ENCODE results near the gene AOX1. TPM values are rescaled to one million over a fixed set of nuclear protein-coding genes. Genes with fewer than 3 reads are reported as not detected.
A peak's percentile ranks its signal among the peaks of the same experiment; 100 is the strongest.
"Not testable (repeated sequence)": the region's sequence is repeated elsewhere in the genome, so short reads cannot be mapped to it uniquely, and the experiment has no call there.

The AOX1 gene
- total RNA-seq, 1 experiment from 2014 or later, result 27.5 TPM

DNA sequence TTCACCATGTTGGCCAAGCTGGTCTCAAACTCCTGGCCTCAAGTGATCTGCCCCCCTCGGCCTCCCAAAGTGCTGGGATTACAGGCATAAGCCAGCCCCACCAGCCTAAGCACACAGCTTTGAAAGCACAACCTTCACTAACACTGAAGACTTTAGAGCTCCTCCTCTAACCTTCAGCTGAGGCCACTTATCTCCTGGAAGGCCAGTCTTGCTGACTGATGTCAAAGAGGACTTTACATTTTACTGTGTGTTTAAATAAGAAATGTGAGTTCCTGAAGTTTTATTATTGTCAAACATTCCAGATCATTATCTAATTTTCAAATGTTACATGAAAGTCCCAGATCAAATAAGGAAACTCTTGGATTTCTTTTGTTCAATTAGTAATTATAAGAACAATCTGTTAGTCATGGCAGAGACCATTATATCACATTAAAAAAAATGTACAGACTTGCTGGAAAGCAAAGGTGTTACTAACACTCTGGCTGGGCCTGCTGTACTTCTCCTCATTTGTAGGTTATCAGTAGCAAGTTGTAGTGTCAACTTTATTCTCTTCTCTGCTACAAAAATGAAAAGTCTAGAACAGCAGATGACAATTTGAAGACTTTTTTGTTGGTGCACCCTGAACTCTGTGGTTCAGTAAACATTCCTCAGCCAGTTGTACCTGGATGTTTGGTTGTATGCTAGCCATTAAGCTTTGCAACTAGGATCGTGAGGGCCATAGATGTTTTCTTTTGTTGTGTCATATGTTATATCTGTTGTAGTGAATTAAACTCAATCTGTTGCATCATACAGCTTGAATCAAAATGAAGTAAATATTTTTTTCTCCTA, 80.0 kb downstream of the AOX1 start:
- no peak for DNase-seq (ENCODE audit: low read depth)

DNA sequence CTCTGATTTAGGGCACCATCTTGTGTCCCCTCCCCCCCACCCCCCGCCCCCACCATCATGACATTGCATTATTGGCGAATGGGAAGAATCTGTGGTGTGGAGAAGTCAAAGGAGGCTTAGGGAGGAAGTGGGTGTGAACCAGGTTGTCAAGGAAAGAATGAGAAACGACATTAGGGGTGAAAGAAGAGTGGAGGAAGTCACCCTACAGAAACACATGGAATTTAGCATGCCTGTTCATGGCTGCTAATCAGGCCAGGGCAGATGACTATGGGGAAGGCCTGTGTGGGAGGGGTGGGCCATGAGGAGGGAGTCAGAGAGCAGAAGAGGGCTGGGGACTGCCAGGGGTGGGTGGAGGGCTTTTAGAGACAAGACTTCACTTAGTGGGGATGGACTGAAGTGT, 81.6 kb downstream of the AOX1 start:
- DNase-seq (ENCODE audit: low read depth), result no peak

DNA sequence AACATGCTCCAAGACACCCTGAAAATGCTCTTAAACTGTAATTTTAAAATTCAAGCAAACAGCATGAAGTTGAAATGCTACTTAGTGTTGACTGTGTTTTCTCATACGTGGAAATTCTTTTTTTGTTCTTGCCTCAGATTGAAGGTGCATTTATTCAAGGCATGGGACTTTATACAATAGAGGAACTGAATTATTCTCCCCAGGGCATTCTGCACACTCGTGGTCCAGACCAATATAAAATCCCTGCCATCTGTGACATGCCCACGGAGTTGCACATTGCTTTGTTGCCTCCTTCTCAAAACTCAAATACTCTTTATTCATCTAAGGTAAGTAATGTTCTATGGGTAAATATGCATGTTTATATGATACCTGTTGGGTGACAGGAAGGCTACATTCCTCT, 82.7 kb downstream of the AOX1 start:
- DNase-seq (ENCODE audit: low read depth), result no peak

DNA sequence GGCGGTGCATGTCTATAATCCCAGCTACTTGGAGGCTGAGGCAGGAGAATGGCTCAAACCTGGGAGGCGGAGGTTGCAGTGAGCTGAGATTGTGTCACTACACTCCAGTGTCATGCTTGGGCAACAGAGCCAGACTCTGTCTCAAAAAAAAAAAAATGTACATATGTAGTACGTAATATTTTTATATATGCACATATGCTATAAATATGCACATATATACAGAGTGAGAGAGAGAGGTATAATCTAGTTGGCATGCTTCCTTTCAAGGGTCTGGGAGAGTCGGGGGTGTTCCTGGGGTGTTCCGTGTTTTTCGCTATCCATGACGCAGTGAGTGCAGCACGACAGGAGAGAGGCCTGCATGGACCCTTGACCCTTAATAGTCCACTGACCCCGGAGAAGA, 83.5 kb downstream of the AOX1 start:
- DNase-seq (ENCODE audit: low read depth), result no peak

DNA sequence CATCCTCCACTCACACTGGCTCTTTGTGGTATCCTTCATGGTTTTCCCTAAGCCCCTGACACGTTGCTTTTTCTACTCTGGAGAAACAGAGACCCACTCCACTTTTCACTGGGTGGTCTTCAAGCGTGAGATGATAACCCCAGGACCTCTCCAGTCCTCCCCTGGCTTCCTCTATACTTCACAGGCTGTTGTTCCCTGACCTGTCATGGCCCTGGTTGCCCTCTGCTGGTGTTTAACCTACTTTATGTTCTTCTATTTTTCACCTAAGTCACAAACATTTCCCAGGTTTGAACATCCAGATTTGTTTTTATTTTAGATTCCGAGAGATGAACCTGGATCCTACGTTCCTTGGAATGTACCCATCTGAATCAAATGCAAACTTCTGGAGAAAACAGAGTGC, 84.5 kb downstream of the AOX1 start:
- DNase-seq (ENCODE audit: low read depth), result no peak

DNA sequence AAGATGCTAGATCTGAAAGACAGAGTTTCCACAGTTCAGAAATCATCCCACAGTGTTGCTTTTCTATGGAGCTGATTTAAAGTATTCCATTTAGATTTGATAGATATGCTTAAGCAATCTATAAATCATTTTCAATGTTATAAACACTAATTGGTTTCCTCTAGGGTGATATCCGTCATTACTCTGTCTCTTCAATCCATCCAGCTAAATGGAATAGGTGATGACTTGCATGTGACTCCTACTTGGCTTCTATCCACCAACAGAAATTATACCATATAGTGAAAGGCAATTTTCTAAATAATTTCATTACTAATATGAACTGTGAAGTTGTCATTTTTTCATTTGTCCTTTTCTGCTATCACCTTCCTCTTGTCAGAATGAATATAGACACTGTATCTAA, 84.9 kb downstream of the AOX1 start:
- no peak for DNase-seq (ENCODE audit: low read depth)

DNA sequence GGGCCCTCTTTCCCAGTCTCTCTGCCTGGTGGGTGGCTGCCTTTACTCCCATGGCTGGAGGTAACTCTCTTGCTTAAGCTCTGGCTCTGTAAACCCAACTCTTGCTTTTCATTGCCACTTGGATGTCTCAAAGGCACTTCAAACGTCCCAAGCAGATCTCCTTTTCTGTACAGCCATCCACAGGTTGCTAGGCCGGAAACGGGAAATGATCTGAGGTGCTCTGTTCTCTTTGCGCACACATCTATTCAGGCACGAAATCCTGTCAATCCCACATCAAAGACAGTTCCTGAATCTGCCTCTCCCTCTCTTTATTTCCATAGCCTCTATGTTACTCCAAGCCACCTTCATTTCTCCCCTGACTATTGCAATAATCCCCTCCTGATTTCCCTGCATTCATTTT, 87.4 kb downstream of the AOX1 start:
- no peak for DNase-seq (ENCODE audit: low read depth)

DNA sequence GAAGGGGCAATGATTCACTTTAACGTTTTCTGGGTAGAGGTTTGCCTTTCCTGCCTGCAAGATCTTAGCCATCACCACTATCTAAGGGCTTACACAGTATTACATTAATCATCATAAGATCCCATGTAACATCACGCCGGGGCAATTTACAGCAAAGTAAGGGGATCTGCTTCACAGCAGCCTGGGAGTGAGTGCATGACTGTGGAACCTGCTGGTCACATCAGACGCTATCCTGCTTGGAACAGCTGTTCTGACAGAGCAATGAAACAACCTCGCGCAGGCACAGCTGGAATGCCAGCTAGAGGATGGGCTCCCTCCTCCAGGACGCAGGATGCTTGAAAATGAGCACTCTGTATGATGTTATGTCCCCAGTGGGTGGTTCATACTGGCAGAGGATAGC, 89.0 kb downstream of the AOX1 start:
- no peak for DNase-seq (ENCODE audit: low read depth)

DNA sequence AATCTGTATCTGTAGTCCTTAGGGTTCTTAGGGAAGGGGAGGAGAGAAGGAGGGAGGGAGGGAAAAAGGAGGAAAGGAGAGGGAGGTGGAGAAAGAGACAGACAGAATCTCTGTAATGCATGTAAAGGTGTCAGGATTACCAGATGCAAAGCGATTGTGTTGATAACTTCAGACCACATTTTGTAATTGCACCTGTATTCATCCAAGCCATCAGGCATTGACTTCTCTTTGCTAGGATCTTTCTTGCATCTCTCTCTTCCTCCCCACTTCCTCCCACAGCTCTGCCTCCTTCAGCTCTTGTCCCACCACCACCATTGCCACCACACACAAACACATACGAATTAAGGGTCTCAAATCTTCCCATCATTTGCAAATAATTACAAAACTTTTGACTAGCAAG, 91.4 kb downstream of the AOX1 start:
- DNase-seq (ENCODE audit: low read depth), result no peak

DNA sequence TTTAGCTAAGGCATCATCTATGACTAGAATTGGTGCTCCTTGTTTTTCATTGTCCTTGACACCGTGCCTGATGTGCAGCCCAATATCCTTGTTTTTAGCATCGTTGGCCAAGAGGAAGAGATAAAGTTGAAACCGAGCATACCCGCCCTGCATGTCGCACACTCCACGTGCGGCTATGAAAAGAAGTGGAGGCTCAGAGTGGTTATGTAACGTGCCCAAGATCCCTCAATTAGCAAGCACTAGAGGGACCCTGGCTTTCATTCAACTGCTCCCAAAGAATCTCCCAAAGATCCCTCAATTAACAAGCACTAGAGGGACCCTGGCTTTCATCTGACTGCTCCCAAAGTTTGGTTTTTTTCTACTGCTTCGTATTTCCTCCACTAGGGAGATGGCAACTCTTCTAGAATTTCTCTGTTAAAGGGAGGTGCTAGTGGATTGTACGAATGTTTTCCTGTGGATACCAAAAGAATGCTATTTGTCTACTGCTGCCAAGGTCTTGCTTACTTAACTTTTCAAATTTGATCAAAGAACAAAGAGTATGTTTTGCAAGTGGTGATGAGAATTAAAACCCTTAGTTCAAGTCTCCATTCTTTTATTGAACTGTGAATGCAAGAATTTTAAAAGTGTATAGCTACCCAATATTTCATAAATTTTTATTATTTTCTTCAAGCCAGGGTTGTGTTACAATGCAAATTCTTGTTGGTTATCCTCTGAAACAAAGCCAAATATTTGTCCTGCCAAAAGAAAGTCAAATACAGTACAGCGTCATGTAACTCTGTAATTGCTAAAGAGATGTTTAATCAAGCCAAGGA, 92.1 kb downstream of the AOX1 start:
- DNase-seq (ENCODE audit: low read depth), result no peak

DNA sequence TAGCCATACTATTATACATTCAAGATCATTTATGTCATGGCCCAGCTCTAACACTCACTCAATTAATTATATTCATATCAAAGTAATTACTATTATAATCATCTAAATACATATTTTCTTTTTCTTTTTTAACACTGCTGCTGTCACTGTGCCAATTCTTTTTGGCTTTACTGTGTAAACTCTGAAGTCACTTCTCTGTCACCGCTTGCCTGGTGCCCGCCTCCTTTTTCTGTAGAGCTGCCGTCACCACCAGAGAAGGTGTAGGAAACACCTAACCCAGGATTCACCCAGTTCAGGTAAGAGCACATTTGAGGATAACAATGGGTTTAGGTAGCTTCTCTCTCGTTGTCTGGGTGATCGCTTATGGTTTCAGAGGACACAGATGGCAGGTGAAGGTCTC, 93.3 kb downstream of the AOX1 start:
- DNase-seq (ENCODE audit: low read depth), result no peak

DNA sequence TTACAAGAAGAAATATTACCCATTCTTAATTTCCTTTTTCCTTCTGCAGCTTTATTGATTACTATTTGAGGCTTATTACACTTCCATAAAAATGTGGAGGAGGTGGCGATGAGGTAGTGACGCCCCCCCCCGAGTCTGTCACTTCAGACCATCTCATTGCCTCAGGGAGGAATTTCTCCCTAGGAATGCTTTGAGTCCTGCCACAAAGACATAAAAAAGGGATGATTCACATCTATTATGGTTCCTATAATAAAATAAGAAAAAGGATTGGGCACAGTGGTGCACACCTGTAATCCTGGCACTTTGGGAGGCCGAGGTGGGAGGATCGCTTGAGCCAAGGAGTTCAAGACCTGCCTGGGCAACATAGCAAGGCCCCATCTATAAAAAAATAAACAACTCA, 93.7 kb downstream of the AOX1 start:
- DNase-seq (ENCODE audit: low read depth), result peak; percentile 21

DNA sequence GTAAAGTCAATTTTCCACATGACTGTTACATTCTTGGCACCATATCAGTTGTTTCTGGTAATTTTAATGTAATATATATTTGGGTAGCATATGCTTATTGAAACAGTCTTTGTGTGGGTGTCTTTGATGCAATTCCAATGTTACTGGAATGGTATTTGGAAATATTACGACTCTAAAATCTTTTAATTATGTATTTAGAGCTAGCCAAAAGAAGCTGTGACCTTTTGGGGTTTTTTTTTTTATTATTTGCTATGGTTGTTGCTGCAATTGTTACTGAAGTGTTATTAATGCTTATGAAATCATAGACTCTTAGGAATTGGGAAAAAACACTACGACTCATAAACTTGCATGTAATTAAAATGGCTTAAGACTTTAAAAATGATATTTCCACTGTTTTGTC, 95.9 kb downstream of the AOX1 start:
- DNase-seq (ENCODE audit: low read depth), result no peak

DNA sequence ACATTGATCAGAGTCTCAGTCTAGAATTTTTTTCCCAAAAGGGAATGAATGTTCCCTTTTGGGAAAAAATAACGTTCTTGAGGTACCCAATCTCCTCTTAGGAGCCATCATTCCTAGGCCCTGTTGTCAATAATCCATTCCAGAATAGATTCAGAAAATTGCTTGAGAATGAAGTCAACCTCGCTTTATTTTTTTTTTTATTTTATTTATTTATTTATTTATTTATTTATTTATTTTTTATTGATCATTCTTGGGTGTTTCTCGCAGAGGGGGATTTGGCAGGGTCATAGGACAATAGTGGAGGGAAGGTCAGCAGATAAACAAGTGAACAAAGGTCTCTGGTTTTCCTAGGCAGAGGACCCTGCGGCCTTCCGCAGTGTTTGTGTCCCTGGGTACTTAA, 96.6 kb downstream of the AOX1 start:
- DNase-seq (ENCODE audit: low read depth), result not testable (repeated sequence)

DNA sequence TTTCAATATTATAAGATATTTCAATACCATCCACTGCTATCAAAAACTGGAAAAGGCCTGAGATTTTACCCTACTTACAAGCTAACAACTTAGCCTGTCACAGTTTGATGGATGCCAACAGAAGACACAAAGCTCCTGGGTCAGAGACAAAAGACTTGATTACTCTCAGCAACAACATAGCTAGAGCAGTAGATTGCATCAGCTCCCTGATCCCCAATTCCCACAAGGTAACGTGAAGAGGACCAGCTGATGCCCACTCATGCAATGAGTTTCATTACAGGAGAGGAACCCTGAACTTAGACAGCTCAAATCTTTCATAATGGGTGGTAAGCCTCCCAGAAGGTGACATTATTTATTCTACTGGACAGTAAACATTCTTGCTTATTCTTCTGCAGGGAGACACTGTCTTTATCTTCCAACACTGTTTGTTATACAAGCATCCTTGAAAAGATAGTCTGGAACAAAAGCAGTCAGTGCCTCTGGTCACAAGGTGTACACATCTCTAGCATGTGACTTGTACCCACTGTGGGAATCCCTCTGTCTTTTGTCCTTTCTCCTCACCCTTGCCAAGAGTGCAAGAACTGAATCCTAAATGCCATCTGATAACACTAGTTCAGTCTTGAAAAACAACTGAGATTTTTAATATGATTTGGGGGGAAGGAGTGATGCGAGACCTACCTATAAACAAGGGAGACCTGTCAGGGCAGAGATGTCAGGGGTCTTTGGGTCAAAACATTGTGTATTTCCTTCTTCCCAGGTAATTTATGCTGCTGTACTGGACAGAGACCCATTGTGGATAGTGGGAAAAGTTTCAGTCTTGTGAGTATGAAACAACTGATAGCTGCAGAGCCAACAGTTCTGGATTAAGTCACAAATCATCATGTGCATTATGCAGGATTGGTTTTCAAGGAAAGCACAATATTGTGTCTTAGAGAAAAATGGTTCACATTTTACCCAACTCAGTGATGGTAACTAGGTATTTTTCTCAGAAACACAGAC, 102.4 kb downstream of the AOX1 start:
- no peak for DNase-seq (ENCODE audit: low read depth)

DNA sequence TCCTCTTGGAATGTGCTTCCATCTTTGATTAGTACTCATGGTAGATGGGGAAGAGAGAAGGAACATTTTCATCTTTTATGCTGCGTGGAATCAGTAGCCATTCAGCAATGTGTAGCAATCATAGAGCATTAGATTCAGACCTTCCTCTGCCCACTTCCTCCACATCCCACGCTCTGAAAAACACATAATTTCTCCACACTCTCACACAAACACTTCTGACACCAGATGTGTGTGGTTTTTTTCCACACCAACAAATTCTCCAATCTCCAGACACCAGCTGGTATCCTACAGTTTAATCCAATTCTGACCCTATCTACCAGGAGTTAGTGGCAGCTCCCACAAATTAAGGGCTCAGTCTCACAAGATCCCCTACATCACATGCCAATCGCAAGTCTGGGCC, 103.3 kb downstream of the AOX1 start:
- no peak for DNase-seq (ENCODE audit: low read depth)

DNA sequence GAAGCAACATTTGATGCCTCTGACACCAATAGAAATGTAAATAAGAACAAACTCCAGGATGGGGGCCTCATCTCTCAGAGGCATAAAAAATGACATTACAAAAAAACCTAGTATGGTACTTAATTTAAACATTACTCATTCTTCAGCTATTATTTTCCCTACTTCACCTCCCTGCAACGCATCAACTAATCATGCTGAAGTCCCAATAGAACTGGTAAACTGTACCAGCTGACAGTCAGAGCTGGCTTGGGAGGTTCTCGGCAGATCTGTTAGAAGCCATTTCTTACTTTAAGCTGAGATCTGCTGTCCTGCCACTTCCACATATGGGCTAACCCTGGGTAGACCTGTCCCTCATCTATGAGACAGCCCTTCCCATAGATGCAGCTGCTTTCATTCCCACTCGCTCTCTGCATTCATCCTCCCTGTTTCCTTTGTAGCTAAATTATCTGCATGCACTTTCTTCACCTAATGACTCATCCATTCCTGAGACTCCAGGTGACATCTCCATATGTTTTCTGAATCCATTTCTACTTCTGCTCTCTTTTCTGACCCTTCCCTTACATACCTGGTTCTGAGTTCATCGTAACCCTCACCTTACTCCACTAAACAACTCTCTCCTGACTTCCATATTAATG, 108.1 kb downstream of the AOX1 start:
- DNase-seq (ENCODE audit: low read depth), result no peak

DNA sequence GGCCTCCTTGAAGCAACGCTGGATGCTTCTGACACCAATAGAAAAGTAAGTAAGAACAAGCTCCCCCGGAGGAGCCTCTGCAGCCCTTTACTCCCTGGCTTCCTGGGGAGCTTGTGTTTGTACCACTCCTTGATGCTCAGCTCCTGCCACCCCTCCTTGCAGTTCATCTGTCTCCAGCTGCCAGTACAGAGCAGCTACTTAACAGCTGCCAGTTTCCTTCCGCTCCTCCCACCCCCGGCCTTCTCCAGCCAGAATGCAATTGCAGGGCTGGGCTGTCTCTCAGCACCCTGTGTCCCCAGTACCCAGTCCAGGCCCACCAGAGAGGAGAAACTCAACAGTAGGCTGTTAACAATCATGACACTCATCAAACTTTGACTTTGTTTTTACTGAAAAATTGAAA, 109.4 kb downstream of the AOX1 start:
- no peak for DNase-seq (ENCODE audit: low read depth)

DNA sequence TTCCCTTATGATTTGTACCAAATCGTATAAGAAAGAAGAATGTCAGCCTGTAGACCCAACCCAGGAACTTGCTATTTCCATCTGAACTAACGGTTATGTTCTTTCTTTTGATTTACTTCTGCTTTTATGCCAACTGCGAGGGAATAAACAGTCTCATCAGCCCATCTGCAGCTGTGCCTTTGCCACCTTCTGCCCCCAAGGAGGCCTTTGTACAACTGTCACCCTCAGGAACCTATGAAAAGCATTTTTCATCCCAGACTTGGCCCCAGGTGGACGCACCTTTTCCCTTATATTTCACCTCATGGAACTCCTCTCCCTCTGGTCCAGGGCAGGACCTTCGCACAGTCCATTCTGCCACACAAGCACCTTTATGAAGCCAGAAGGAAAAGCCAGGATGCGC, 109.8 kb downstream of the AOX1 start:
- no peak for DNase-seq (ENCODE audit: low read depth)

DNA sequence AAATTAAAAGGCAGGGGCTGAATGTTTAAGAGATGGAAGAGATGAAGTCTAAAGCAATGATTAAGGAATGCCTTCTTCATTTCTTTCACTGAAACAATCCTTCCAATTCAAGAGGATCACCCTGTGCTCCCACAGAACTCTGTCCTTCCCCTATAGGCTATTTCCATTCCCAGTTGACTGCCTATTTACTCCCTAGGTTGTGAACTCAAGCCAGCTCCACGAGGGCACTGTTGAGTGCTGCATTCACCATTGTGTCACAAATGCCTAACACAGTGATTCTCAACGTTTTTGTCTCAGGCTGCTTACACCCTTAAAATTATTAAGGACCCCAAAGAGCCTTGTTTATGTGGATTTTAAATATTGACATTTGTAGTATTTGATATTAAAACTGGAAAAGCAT, 112.4 kb downstream of the AOX1 start:
- no peak for DNase-seq (ENCODE audit: low read depth)

DNA sequence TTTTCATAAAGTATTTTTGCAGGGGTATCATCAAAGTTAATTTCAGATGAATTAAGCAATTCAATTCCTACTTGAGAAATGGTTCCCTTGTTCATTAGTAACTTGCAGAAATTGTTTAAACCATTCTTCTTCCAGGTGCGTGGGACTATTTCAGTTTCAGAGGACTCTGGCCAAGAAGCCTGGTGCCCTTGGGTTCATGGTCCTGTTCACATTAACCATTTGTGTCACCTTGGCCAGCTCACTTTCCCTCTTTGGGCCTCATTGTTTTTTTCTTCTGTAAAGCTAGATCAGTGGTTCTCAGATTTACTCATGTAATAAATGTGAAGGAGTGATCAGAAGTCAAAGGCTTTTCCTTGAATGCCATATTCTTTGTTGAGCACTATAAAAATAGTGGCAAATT, 113.5 kb downstream of the AOX1 start:
- no peak for DNase-seq (ENCODE audit: low read depth)

DNA sequence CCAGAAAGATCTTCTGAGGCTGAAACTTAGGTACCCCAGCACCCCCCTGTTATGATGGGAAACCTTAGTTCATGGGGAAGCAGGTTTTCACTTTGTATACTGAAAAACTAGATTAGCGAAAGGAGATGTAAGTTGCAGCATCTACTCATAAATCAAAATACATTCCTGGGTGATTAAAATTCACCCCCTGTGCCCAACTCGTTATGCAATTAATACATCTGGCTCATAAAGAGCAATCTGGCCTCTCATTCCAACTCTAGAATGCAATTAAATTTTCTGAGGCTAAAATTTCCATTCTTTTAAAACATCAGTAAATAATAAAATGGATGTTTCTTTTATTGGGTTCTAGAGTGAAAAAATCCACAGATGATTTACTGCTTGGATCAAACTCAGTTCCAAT, 115.0 kb downstream of the AOX1 start:
- no peak for DNase-seq (ENCODE audit: low read depth)

All from RPMI7951 (cell line).